HG02870 (cell line): ENCODE measurements around the gene UPK3A.
"Not testable (repeated sequence)": the region's sequence is repeated elsewhere in the genome, so short reads cannot be mapped to it uniquely, and the experiment has no call there.

ENCODE experiments used
- ATAC-seq: cut with Tn5 transposase; IDR thresholded peaks from one replicate; pipeline ENCODE4 v1.9.1; 2021; ENCODE audit warnings: mild to moderate bottlenecking, moderate library complexity; ENCODE audit not compliant: unreplicated experiment

Gene UPK3A

GRCh38 chr22:45324311-45324711, 39.6 kb downstream of the UPK3A start:
- ATAC-seq, result no peak

- not testable (repeated sequence) for ATAC-seq
These were observed 43.5 kb downstream of the UPK3A start for GRCh38 chr22:45328261-45328660.

- no peak for ATAC-seq
These were observed 44.2 kb downstream of the UPK3A start for GRCh38 chr22:45328822-45329529.

- no peak for ATAC-seq
These were observed 44.8 kb downstream of the UPK3A start for GRCh38 chr22:45329530-45329936.

DNA sequence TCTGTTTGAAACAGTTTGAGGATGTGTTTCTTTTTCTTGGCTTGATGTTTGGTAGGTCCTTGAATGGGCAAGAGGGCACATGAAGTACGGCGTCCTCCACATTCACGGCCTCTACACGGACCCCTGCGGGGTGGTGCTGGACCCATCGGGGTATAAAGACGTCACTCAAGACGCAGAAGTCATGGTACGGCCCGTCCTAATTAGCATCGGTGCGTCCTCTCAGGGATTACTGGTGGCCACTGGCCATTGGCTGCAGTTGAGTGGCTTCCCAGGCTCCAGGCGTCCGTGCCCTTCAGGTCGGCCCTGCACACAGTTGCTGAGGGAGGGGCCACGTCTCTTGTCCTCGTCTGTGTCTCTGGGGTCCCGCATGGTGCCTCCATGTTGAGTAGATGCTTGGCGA, 45.8 kb downstream of the UPK3A start:
- ATAC-seq, result no peak

DNA sequence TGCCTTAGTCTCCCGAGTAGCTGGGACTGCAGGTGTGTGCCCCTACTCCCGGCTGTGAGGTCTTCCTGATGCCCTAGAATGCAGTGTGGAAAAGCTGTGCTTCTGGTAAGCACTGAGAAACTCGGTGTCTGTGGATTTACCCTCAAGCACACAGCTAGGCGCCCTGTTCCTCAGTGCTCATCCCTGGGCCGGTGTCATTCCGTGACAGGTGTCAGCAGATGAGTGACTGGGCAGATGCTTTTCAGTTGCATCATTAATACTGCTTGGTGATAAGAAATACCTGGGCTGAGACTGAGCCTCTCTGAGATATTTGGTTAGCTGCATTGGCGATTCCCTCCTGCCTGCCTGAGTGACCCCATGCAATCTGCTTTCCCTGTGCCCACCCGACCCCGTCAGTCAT, 46.7 kb downstream of the UPK3A start:
- no peak for ATAC-seq

- no peak for ATAC-seq
These were observed 47.3 kb downstream of the UPK3A start for GRCh38 chr22:45332001-45332400.

DNA sequence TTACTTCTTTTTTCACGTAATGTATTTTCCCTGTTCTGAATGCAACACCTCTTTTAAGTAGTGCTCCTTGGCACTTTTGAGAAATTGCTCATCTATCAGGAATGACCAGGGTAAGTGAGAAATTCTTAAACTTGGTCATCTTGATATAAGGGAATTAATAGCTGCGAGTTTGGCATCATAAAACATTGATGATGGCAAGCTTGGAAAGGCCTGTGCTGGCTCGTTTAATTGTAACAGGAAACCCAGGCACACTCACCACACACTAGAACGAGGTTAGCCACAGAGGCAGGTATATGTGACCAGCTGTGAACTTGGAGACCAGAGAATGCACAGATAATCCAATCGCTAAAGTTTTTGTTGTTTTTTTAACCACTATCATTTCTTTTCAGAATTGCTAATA, 49.3 kb downstream of the UPK3A start:
- ATAC-seq, result no peak

DNA sequence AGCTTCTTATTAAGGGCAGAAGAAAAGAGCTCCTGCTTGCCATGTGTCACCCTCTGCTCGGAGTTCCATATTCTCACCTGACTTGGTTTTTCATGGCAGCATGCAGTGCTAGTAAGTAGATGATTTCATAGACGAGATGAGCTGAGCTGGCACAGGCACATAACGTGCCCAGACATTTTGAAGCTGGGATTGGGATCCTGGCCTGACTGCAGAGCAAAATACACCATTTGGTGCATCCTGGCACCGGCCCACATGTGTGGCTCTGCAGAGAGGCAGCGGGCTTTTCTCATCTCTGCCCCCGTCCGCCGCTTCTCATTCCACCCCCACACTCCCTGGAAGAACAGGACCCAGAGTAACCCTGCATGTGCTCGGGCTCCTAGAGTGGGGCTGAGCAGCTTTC, 49.8 kb downstream of the UPK3A start:
- no peak for ATAC-seq

- ATAC-seq, result no peak
These were observed 50.5 kb downstream of the UPK3A start for GRCh38 chr22:45335021-45335818.

GRCh38 chr22:45335854-45336522, 51.2 kb downstream of the UPK3A start:
- no peak for ATAC-seq

GRCh38 chr22:45336971-45337431, 52.3 kb downstream of the UPK3A start:
- no peak for ATAC-seq

GRCh38 chr22:45337536-45337935, 52.8 kb downstream of the UPK3A start:
- no peak for ATAC-seq

GRCh38 chr22:45338795-45339194, 54.0 kb downstream of the UPK3A start:
- ATAC-seq, result no peak

- no peak for ATAC-seq
These were observed 55.6 kb downstream of the UPK3A start for GRCh38 chr22:45340323-45340722.

- no peak for ATAC-seq
These were observed 56.7 kb downstream of the UPK3A start for GRCh38 chr22:45341498-45341897.

GRCh38 chr22:45343143-45343542, 58.4 kb downstream of the UPK3A start:
- ATAC-seq, result no peak

DNA sequence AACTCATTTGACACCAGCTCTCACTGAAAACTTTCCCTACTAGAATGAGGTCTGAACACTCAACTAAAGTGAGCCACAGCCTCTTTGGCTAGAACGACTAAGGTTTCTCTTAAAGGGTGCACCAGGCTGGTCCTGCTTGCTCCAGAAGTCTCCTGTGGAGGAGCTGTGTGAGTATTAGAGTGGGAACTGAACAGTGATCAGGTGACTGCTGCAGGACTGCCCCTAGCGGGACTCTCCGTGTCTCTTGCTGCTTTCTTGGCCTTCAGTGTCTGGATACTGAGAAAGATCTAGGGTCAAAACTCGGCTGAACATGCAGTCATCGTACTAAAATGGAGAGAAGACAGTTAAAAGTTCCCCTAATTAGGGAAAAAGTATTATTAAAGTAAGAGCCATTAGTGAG, 59.6 kb downstream of the UPK3A start:
- ATAC-seq, result no peak
